C4-2B (cell line): ENCODE results near the gene MASTL.

Source experiments
- ZFX ChIP-seq: fragments of 450-650 bp; IDR thresholded peaks from 2 replicates; pipeline ENCODE4 v1.6.1; 2017
- TF ChIP-seq, protein P1 (sequence below): fragments of 450-650 bp; conservative IDR thresholded peaks from 2 replicates; pipeline ENCODE4 v1.5.1; 2017; ENCODE audit warnings: mild to moderate bottlenecking

DNA sequence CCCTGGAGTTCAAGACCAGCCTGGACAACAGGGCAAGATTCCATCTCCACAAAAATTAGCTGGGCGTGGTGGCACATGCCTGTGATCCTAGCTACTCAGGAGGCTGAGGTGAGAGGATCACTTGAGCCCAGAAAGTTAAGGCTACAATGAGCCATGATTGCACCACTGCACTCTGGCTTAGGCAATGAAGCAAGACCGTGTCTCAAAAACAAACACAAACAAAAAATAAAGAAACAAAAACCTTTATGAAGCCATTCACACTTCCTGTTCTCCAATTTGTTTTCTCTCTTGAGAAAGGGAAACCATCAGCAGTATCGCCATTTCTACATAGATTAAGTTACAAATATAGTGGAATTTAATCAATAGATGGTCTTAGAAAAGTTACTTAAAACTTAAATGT, 20.8 kb upstream of the MASTL start:
- TF ChIP-seq, protein P1, sequence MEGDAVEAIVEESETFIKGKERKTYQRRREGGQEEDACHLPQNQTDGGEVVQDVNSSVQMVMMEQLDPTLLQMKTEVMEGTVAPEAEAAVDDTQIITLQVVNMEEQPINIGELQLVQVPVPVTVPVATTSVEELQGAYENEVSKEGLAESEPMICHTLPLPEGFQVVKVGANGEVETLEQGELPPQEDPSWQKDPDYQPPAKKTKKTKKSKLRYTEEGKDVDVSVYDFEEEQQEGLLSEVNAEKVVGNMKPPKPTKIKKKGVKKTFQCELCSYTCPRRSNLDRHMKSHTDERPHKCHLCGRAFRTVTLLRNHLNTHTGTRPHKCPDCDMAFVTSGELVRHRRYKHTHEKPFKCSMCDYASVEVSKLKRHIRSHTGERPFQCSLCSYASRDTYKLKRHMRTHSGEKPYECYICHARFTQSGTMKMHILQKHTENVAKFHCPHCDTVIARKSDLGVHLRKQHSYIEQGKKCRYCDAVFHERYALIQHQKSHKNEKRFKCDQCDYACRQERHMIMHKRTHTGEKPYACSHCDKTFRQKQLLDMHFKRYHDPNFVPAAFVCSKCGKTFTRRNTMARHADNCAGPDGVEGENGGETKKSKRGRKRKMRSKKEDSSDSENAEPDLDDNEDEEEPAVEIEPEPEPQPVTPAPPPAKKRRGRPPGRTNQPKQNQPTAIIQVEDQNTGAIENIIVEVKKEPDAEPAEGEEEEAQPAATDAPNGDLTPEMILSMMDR, result no peak
- no peak for TF ChIP-seq ZFX
